22Rv1 (cell line): ENCODE results near the gene ARMC9.

Experiments
- CTCF ChIP-seq: fragments of 450-650 bp; IDR thresholded peaks from 2 replicates; pipeline ENCODE4 v1.5.1; 2017; ENCODE audit warnings: mild to moderate bottlenecking
- ZFX ChIP-seq: fragments of 450-650 bp; IDR thresholded peaks from 2 replicates; pipeline ENCODE4 v1.6.1; 2017; ENCODE audit warnings: antibody characterized with exemption, borderline replicate concordance

DNA sequence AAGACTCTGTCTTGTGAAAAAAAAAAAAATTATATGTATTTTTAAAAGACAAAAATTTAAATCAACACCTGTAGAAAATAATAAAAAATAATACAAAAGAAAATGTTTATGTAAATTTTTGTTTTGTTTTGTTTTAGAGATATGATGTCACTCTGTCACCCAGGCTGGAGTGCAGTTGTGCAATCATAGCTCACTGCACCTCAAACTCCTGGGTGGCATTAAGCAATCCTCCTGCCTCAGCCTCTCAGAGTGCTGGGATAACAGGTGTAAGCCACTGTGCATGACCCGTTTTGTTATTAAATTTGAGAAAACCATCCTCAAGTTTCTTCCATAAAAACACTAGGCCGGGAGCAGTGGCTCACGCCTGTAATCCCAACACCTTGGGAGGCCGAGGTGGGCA lies 140.9 kb downstream of the ARMC9 start:
- no peak for TF ChIP-seq CTCF
- no peak for TF ChIP-seq ZFX
